Endodermal cell (in vitro differentiated cells): ENCODE results near the gene KCNN3. TPM values are rescaled to one million over a fixed set of nuclear protein-coding genes. Genes with fewer than 3 reads are reported as not detected.

Experiments
- DNase-seq: peaks from one replicate; pipeline ENCODE4 v3.0.0-alpha.2; 2017
- H3K27ac ChIP-seq: 2 replicates; pipeline ENCODE4 v1.5.1; 2013; ENCODE audit warnings: mild to moderate bottlenecking, low read depth, low read length, moderate library complexity
- H3K27me3 ChIP-seq: 2 replicates; pipeline ENCODE4 v1.6.1; 2013; ENCODE audit warnings: mild to moderate bottlenecking, low read length, moderate library complexity; ENCODE audit not compliant: insufficient read depth, control insufficient read depth, poor library complexity, severe bottlenecking
- H3K36me3 ChIP-seq: 2 replicates; pipeline ENCODE4 v1.7.0; 2013; ENCODE audit warnings: mild to moderate bottlenecking, low read length, moderate library complexity; ENCODE audit not compliant: control insufficient read depth, insufficient read depth
- H3K4me1 ChIP-seq: one replicate; pipeline ENCODE4 v1.7.0; 2013; ENCODE audit warnings: low read length; ENCODE audit not compliant: control insufficient read depth, insufficient read depth
- H3K4me3 ChIP-seq: 2 replicates; pipeline ENCODE4 v1.5.1; 2013; ENCODE audit warnings: mild to moderate bottlenecking, low read length, moderate library complexity
- H3K9ac ChIP-seq: 2 replicates; pipeline ENCODE4 v1.6.1; 2013; ENCODE audit warnings: mild to moderate bottlenecking, low read length, moderate library complexity; ENCODE audit not compliant: poor library complexity, severe bottlenecking; ENCODE audit errors: extremely low read depth
- H3K9me3 ChIP-seq: 2 replicates; pipeline ENCODE4 v1.6.1; 2013; ENCODE audit warnings: mild to moderate bottlenecking, low read length, moderate library complexity; ENCODE audit not compliant: control insufficient read depth
- H3K27ac Mint-ChIP-seq: 2 replicates; pipeline ENCODE4 v1.8.0; 2020; ENCODE audit warnings: mixed read lengths
- H3K27me3 Mint-ChIP-seq: 2 replicates; pipeline ENCODE4 v1.8.0; 2021; ENCODE audit warnings: mild to moderate bottlenecking, mixed read lengths; ENCODE audit not compliant: insufficient read depth
- H3K36me3 Mint-ChIP-seq: 2 replicates; pipeline ENCODE4 v1.8.0; 2020; ENCODE audit warnings: low read depth, mixed read lengths
- H3K4me1 Mint-ChIP-seq: 2 replicates; pipeline ENCODE4 v1.8.0; 2020; ENCODE audit warnings: mixed read lengths
- H3K4me3 Mint-ChIP-seq: 2 replicates; pipeline ENCODE4 v1.8.0; 2020; ENCODE audit warnings: mild to moderate bottlenecking, moderate library complexity, mixed read lengths
- H3K9me3 Mint-ChIP-seq: 2 replicates; pipeline ENCODE4 v1.8.0; 2020; ENCODE audit warnings: mild to moderate bottlenecking, mixed read lengths
- WGBS, 2 experiments: methylation state at CpG; one replicate each; pipeline versions ENCODE4 v1.1.5 to v1.1.7; 2013; ENCODE audit warnings: missing lambda C conversion rate in 2 of 2, mixed read lengths in 1 of 2; ENCODE audit not compliant: insufficient coverage in 1 of 2, insufficient read length in 1 of 2; 5-methylcytosine and 5-hydroxymethylcytosine counted together
- total RNA-seq, 2 donors: library from RNA; stranded (reverse); fragmentation: NEBNext Ultra II Directional in 1 of 2; extraction: Animal tissue kit (Norgen Biotek cat#: 25700) in 1 of 2; gene quantifications; 2 replicates in 1 of 2; 3 replicates in 1 of 2; pipeline ENCODE4 v1.2.1, GENCODE V29; 2021
- TF ChIP-seq, protein P1 (sequence below): fragments of 200-600 bp; sonication (generic); conservative IDR thresholded peaks from 2 replicates; pipeline ENCODE4 v1.5.0; 2021; ENCODE audit warnings: antibody characterized with exemption, mild to moderate bottlenecking

The KCNN3 gene
- total RNA-seq, 2 donors from 2014 or later = 0.57 to 0.75 TPM

GRCh38 chr1:154755858-154756730 is 114.0 kb downstream of the KCNN3 start:
- Histone ChIP-seq H3K9me3 (no peaks in the 10 kb centered on the region), H3K36me3 (no peaks in the 10 kb centered on the region), H3K4me3 (no peak overlapping the region), H3K27me3 (peaks cover 51% of the 10 kb centered on the region), H3K9ac (no peak overlapping the region), H3K4me1 (no peaks in the 10 kb centered on the region), H3K27ac (no peak overlapping the region)
- H3K4me1 Mint-ChIP-seq = peaks cover 2% of the 10 kb centered on the region
- no peak overlapping the region for H3K27ac Mint-ChIP-seq
- whole genome bisulfite sequencing, 2 experiments = 83% methylated on average over 5 to 6 of the region's 6 CpGs
- TF ChIP-seq, protein P1, sequence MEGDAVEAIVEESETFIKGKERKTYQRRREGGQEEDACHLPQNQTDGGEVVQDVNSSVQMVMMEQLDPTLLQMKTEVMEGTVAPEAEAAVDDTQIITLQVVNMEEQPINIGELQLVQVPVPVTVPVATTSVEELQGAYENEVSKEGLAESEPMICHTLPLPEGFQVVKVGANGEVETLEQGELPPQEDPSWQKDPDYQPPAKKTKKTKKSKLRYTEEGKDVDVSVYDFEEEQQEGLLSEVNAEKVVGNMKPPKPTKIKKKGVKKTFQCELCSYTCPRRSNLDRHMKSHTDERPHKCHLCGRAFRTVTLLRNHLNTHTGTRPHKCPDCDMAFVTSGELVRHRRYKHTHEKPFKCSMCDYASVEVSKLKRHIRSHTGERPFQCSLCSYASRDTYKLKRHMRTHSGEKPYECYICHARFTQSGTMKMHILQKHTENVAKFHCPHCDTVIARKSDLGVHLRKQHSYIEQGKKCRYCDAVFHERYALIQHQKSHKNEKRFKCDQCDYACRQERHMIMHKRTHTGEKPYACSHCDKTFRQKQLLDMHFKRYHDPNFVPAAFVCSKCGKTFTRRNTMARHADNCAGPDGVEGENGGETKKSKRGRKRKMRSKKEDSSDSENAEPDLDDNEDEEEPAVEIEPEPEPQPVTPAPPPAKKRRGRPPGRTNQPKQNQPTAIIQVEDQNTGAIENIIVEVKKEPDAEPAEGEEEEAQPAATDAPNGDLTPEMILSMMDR = no peak
- H3K36me3 Mint-ChIP-seq = no peaks in the 10 kb centered on the region
- no peak for DNase-seq
- H3K9me3 Mint-ChIP-seq = no peaks in the 10 kb centered on the region
- H3K4me3 Mint-ChIP-seq = no peak overlapping the region
- H3K27me3 Mint-ChIP-seq = peaks cover 62% of the 10 kb centered on the region

DNA sequence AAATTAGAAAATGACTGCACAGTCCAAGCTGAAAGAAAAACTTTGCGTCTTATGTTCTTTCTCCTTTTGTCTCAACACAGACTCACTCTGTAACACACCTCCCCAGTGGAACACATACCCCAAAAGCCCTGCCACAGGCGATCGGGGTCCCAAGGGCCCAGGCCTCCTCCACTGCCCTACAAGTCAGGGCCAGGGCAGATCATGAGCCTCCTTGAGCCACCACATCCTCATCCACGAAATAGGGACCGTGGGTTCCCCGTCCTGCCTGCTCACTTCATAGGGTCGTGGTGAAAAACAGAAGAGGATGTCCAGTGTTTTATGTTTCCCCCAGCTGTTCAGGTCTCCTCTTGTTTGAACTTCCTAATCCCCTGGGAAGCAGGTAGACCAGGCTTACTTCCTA is 116.7 kb downstream of the KCNN3 start:
- H3K27ac ChIP-seq = no peak overlapping the region
- no peaks in the 10 kb centered on the region for H3K4me1 ChIP-seq
- H3K4me3 Mint-ChIP-seq = no peak overlapping the region
- DNase-seq = no peak
- H3K9me3 Mint-ChIP-seq = no peaks in the 10 kb centered on the region
- H3K27me3 ChIP-seq = peaks cover 54% of the 10 kb centered on the region
- H3K4me1 Mint-ChIP-seq = peaks cover 4% of the 10 kb centered on the region
- no peaks in the 10 kb centered on the region for H3K36me3 Mint-ChIP-seq
- H3K9ac ChIP-seq = no peak overlapping the region
- H3K9me3 ChIP-seq = no peaks in the 10 kb centered on the region
- H3K27me3 Mint-ChIP-seq = peaks cover 57% of the 10 kb centered on the region
- H3K4me3 ChIP-seq = no peak overlapping the region
- no peak overlapping the region for H3K27ac Mint-ChIP-seq
- WGBS, 2 experiments = 80 to 92% methylated on average over 1 to 7 of the region's 7 CpGs
- no peaks in the 10 kb centered on the region for H3K36me3 ChIP-seq
- TF ChIP-seq, protein P1 = no peak

GRCh38 chr1:154752273-154753030 is 117.6 kb downstream of the KCNN3 start:
- Histone ChIP-seq H3K36me3 (no peaks in the 10 kb centered on the region), H3K4me3 (no peak overlapping the region), H3K9ac (no peak overlapping the region), H3K27ac (peak overlapping the region; percentile 62), H3K4me1 (no peaks in the 10 kb centered on the region), H3K9me3 (no peaks in the 10 kb centered on the region), H3K27me3 (peaks cover 50% of the 10 kb centered on the region)
- DNase-seq = no peak
- TF ChIP-seq, protein P1 = no peak
- 78 to 88% methylated on average over 10 to 12 of the region's 12 CpGs for whole genome bisulfite sequencing, 2 experiments
- Mint-ChIP-seq H3K27ac (no peak overlapping the region), H3K27me3 (peaks cover 62% of the 10 kb centered on the region), H3K4me1 (peaks cover 13% of the 10 kb centered on the region), H3K36me3 (no peaks in the 10 kb centered on the region), H3K9me3 (no peaks in the 10 kb centered on the region), H3K4me3 (no peak overlapping the region)
